SH-SY5Y (cell line): ENCODE results near the gene VAPA.

Experiments
- GATA2 ChIP-seq: IDR thresholded peaks from 2 replicates; pipeline ENCODE4 v1.6.1; 2011; ENCODE audit warnings: mild to moderate bottlenecking, low read depth, low read length
- GATA3 ChIP-seq: IDR thresholded peaks from 2 replicates; pipeline ENCODE4 v1.6.1; 2011; ENCODE audit warnings: low read depth, mild to moderate bottlenecking, low read length, moderate library complexity

DNA sequence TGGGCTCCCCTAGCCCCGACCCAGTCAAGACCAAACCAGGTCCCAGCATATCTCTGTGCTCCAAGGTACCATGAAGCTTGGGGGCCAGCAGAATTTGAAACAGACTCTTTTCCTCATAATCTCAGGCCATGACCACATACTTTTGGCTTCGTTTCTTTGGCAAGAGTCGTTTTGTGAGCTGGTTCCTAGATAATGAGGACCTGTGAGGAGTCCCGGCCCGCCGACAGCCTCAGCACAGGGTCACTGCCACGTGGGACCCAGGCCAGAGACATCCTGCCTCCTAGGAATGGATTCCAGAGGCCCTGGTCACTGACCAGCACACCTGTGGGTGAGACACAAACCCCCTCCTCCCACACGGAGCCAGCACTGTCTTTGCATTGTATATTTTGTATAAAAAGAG, 73.5 kb downstream of the VAPA start:
- TF ChIP-seq GATA2: no peak
- no peak for TF ChIP-seq GATA3
